Astrocyte of the spinal cord (primary cell): Measurements from ENCODE around the gene STRADB.
A peak's percentile ranks its signal among the peaks of the same experiment; 100 is the strongest.

Experiments
- DNase-seq: peaks from one replicate; pipeline ENCODE4 v3.0.0; 2011; ENCODE audit warnings: low read depth, low spot score
- H3K4me3 ChIP-seq: 2 replicates; pipeline ENCODE4 v1.5.1; 2011; ENCODE audit warnings: low read depth, mild to moderate bottlenecking, low read length, moderate library complexity
- CTCF ChIP-seq: IDR thresholded peaks from 2 replicates; pipeline ENCODE4 v1.5.1; 2012; ENCODE audit warnings: low read depth, mild to moderate bottlenecking, low read length, inconsistent platforms
- in situ Hi-C: cut with HindIII; loops from 2 replicates; pipeline ENCODE4 v1.10.0; 2017; ENCODE audit warnings: low sequenced_read_pairs

Gene STRADB

GRCh38 chr2:201507725-201508124 lies 56.2 kb downstream of the STRADB start:
- DNase-seq, result no peak

GRCh38 chr2:201513271-201513670 lies 61.7 kb downstream of the STRADB start:
- H3K4me3 ChIP-seq, result no peak overlapping the region
- DNase-seq, result peak; percentile 12
- no peak for TF ChIP-seq CTCF
- in situ Hi-C loops, result no loop called here

More at GRCh38 chr2:201507725-201508124, 56.2 kb downstream of the STRADB start:
- H3K4me3 ChIP-seq, result no peak overlapping the region
- in situ Hi-C loops, result no loop called here
- TF ChIP-seq CTCF, result no peak

- no peak for DNase-seq
- in situ Hi-C loops, result no loop called here
- no peak for TF ChIP-seq CTCF
- H3K4me3 ChIP-seq, result no peak overlapping the region
Observed at GRCh38 chr2:201515573-201516246, 64.2 kb downstream of the STRADB start.

- in situ Hi-C loops, result no loop called here
Observed at GRCh38 chr2:201517094-201517493, 65.6 kb downstream of the STRADB start.

GRCh38 chr2:201520201-201520600 lies 68.7 kb downstream of the STRADB start:
- no peak for TF ChIP-seq CTCF
- DNase-seq, result no peak
- no peak overlapping the region for H3K4me3 ChIP-seq
- in situ Hi-C loops, result no loop called here

More at GRCh38 chr2:201517094-201517493, 65.6 kb downstream of the STRADB start:
- DNase-seq, result peak; percentile 17
- H3K4me3 ChIP-seq, result no peak overlapping the region
- no peak for TF ChIP-seq CTCF

GRCh38 chr2:201522965-201523364 lies 71.4 kb downstream of the STRADB start:
- no peak overlapping the region for H3K4me3 ChIP-seq
- no peak for DNase-seq
- TF ChIP-seq CTCF, result no peak
- in situ Hi-C loops, result no loop called here

GRCh38 chr2:201523506-201523905 lies 72.0 kb downstream of the STRADB start:
- H3K4me3 ChIP-seq, result no peak overlapping the region
- DNase-seq, result no peak
- in situ Hi-C loops, result no loop called here
- no peak for TF ChIP-seq CTCF
